K562 (cell line): ENCODE results near the gene DUSP3. TPM values are rescaled to one million over a fixed set of nuclear protein-coding genes. Genes with fewer than 3 reads are reported as not detected.

ENCODE experiments used
- ATAC-seq: fragments of 200-7000 bp; cut with Tn5 transposase; 3 replicates; pipeline ENCODE4 v1.9.1; 2020; ENCODE audit warnings: moderate library complexity
- BruUV-seq: library from RNA; stranded (reverse); fragments of 400-500 nt; replicated peaks from 2 replicates; lab custom pipeline; 2021; lab: Mats Ljungman, UMichigan
- CTCF ChIA-PET: fragments of 300-600 bp; formaldehyde crosslinking; extraction: SDS; loops from one replicate; lab custom pipeline; 2021; ENCODE audit warnings: low intra/inter-chr PET ratio; lab: Yijun Ruan, JAX
- POLR2A ChIA-PET: fragments of 300-600, 350-650 bp; sonication (Branson Sonifier 250); formaldehyde crosslinking; extraction: SDS; loops from one replicate; lab custom pipeline; 2021; ENCODE audit warnings: antibody characterized with exemption, inconsistent platforms; lab: Yijun Ruan, JAX
- DNase-seq, 4 experiments: peaks; one replicate each; pipeline versions ENCODE4 v3.0.0 to v3.0.0-alpha.2; 2011 to 2018; ENCODE audit warnings: low spot score in 3 of 4, mixed read lengths in 3 of 4; ENCODE audit errors: extremely low read depth in 1 of 4
- FAIRE-seq: peaks from 2 replicates; lab custom pipeline; 2011; peaks lifted over from hg19 to GRCh38; lab: Jason Lieb, UNC
- H2AFZ ChIP-seq: 2 replicates; pipeline ENCODE4 v1.6.0; 2011; ENCODE audit warnings: low read depth, low read length, control low read depth, inconsistent platforms
- H3K27ac ChIP-seq: fragments of 200-600 bp; 3 replicates; pipeline ENCODE4 v1.8.0; 2011; ENCODE audit warnings: low read depth, mild to moderate bottlenecking, control low read depth, inconsistent platforms, low read length, moderate library complexity, mixed read lengths; ENCODE audit errors: extremely low read depth
- H3K27me3 ChIP-seq, 2 experiments: fragments of 300-600 bp in 1 of 2; 2 replicates in 1 of 2; 3 replicates in 1 of 2; pipeline versions ENCODE4 v1.6.0 to v1.8.0; 2011; ENCODE audit warnings: inconsistent platforms in 2 of 2, low read length in 2 of 2, mild to moderate bottlenecking in 1 of 2, mixed read lengths in 1 of 2, moderate library complexity in 1 of 2; ENCODE audit not compliant: control insufficient read depth in 2 of 2, insufficient read depth in 2 of 2
- H3K36me3 ChIP-seq: fragments of 300-600 bp; 3 replicates; pipeline ENCODE4 v1.8.0; 2011; ENCODE audit warnings: mild to moderate bottlenecking, low read length, inconsistent platforms; ENCODE audit not compliant: control insufficient read depth, insufficient read depth
- H3K4me1 ChIP-seq, 2 experiments: fragments of 200-600 bp in 1 of 2; replicated peaks in 1 of 2; 2 replicates in 1 of 2; 3 replicates in 1 of 2; pipeline versions ENCODE4 v1.5.1 to v1.8.0; 2011; ENCODE audit warnings: inconsistent platforms in 2 of 2, low read length in 2 of 2, mild to moderate bottlenecking in 1 of 2, mixed read lengths in 1 of 2, moderate library complexity in 1 of 2; ENCODE audit not compliant: control insufficient read depth in 2 of 2, insufficient read depth in 2 of 2
- H3K4me2 ChIP-seq: 2 replicates; pipeline ENCODE4 v1.6.1; 2011; ENCODE audit warnings: low read length, control low read depth, inconsistent platforms, mixed read lengths; ENCODE audit not compliant: insufficient read depth
- H3K4me3 ChIP-seq: fragments of 200-600 bp; sonication (generic), shearing (Covaris generic); 2 replicates; pipeline ENCODE4 v1.5.1; 2016; ENCODE audit warnings: control low read depth, inconsistent platforms
- H3K79me2 ChIP-seq: fragments of 200-600 bp; 3 replicates; pipeline ENCODE4 v1.8.0; 2011; ENCODE audit warnings: low read length, inconsistent platforms; ENCODE audit not compliant: control insufficient read depth, insufficient read depth
- H3K9ac ChIP-seq, 2 experiments: 2 replicates each; pipeline versions ENCODE4 v1.6.0 to v1.6.1; 2011; ENCODE audit warnings: low read depth in 2 of 2, low read length in 2 of 2, control low read depth in 1 of 2, inconsistent platforms in 1 of 2, mild to moderate bottlenecking in 1 of 2, mixed read lengths in 1 of 2; ENCODE audit not compliant: insufficient read depth in 1 of 2
- H3K9me1 ChIP-seq: one replicate; pipeline ENCODE4 v1.6.0; 2011; ENCODE audit warnings: inconsistent platforms, mild to moderate bottlenecking, low read length, moderate library complexity; ENCODE audit not compliant: control insufficient read depth, insufficient read depth
- H3K9me3 ChIP-seq: replicated peaks from 2 replicates; pipeline ENCODE4 v1.5.1; 2011; ENCODE audit warnings: low read depth, low read length, inconsistent platforms; ENCODE audit not compliant: control insufficient read depth, insufficient read depth
- H4K20me1 ChIP-seq: replicated peaks from 2 replicates; pipeline ENCODE4 v1.6.1; 2011; ENCODE audit warnings: low read length, inconsistent platforms, mixed read lengths; ENCODE audit not compliant: control insufficient read depth, insufficient read depth
- CEBPB ChIP-seq: fragments of 450-650 bp; IDR thresholded peaks from 2 replicates; pipeline ENCODE4 v1.6.1; 2016; ENCODE audit warnings: missing genetic modification characterization, missing compliant biosample characterization
- ETV5 ChIP-seq: sonication (generic); formaldehyde crosslinking; IDR thresholded peaks from 2 replicates; pipeline ENCODE4 v1.4.0; 2020; ENCODE audit warnings: low read depth, mild to moderate bottlenecking, missing genetic modification reagents
- GABPB1 ChIP-seq: sonication (generic); formaldehyde crosslinking; IDR thresholded peaks from 2 replicates; pipeline ENCODE4 v1.8.0; 2022; ENCODE audit warnings: mild to moderate bottlenecking, missing genetic modification reagents
- MEIS2 ChIP-seq: fragments of 450-650 bp; IDR thresholded peaks from 2 replicates; pipeline ENCODE4 v1.6.1; 2014; ENCODE audit warnings: mild to moderate bottlenecking; ENCODE audit not compliant: partially characterized antibody
- NFXL1 ChIP-seq: fragments of 450-650 bp; formaldehyde crosslinking; IDR thresholded peaks from 2 replicates; pipeline ENCODE4 v1.4.0; 2021; ENCODE audit warnings: mild to moderate bottlenecking
- RBFOX2 ChIP-seq: fragments of 200-400 bp; formaldehyde crosslinking; IDR thresholded peaks from 2 replicates; pipeline ENCODE4 v1.6.1; 2017; ENCODE audit warnings: low read depth, mild to moderate bottlenecking, low read length, moderate library complexity
- SMARCA4 ChIP-seq: fragments of 450-650 bp; IDR thresholded peaks from 2 replicates; pipeline ENCODE4 v1.6.1; 2016
- TRIM24 ChIP-seq, 2 experiments: fragments of 450-650 bp; IDR thresholded peaks; 2 replicates each; pipeline ENCODE4 v1.6.1; 2016
- ZNF253 ChIP-seq: fragments of 250-450 bp; sonication (Bioruptor Pico); conservative IDR thresholded peaks from 2 replicates; pipeline ENCODE4 v1.6.1; 2021; ENCODE audit warnings: mild to moderate bottlenecking
- ZNF584 ChIP-seq: fragments of 200-800 bp; sonication (Bioruptor generic); IDR thresholded peaks from 2 replicates; pipeline ENCODE4 v1.6.1; 2016; ENCODE audit warnings: low read depth, mild to moderate bottlenecking, missing genetic modification characterization, missing compliant biosample characterization
- WGBS: fragments of 100-300 bp; shearing (Covaris generic); methylation state at CpG from one replicate; pipeline ENCODE4 v1.1.6; 2016; ENCODE audit warnings: low coverage, mixed read lengths; ENCODE audit not compliant: insufficient coverage; ENCODE audit errors: missing lambda C conversion rate; 5-methylcytosine and 5-hydroxymethylcytosine counted together
- in situ Hi-C: fragments of 300-500 bp; cut with MboI; formaldehyde crosslinking; loops from 4 replicates; pipeline ENCODE4 v1.15.0; 2018; ENCODE audit warnings: inconsistent platforms, mixed read lengths
- intact Hi-C: fragments of 100-400 bp; cut with micrococcal nuclease; formaldehyde crosslinking; loops from 2 replicates; pipeline ENCODE4 v1.14.2; 2022
- polyA plus RNA-seq, 8 experiments: library from polyadenylated mRNA; depleted of rRNA in 4 of 8; stranded (reverse) in 5 of 8; unstranded in 3 of 8; fragments of >200 nt; fragmentation: Nextera tagmentation in 2 of 8; fragmentation: Illumina TruSeq in 1 of 8; extraction: Ambion mirVana in 2 of 8; extraction: Trizol in 1 of 8; gene quantifications; 2 replicates each; pipeline versions ENCODE4 v1.2.1 to v1.2.3, GENCODE V29; 2011 to 2014; ENCODE audit warnings: inconsistent platforms in 1 of 8, missing spikeins in 1 of 8
- total RNA-seq, 7 experiments: library from RNA; depleted of rRNA in 6 of 7; stranded (reverse); fragments of >200 nt in 6 of 7; fragmentation: Illumina TruSeq in 2 of 7; extraction: Trizol in 2 of 7; gene quantifications; 2 replicates each; pipeline versions ENCODE4 v1.2.1 to v1.2.3, GENCODE V29; 2011 to 2021; ENCODE audit warnings: low replicate concordance in 1 of 7
- TF ChIP-seq, protein P1 (sequence below): fragments of 150-350 bp; IDR thresholded peaks from 2 replicates; pipeline ENCODE4 v1.6.1; 2014; ENCODE audit warnings: low read depth, mild to moderate bottlenecking, low read length, borderline replicate concordance
- TF ChIP-seq, protein P2 (sequence below): fragments of 250-450 bp; sonication (Bioruptor Pico); IDR thresholded peaks from 2 replicates; pipeline ENCODE4 v1.6.1; 2021; ENCODE audit warnings: mild to moderate bottlenecking
- TF ChIP-seq, protein P3 (sequence below): fragments of 450-650 bp; IDR thresholded peaks from 2 replicates; pipeline ENCODE4 v1.6.1; 2016

DUSP3 gene
- total and polyA plus RNA-seq, 9 of the 15 experiments (the other 6 are each of a cell fraction or from before 2014, with no cell fraction given): 4.1 to 19.8 (median 12.3) TPM

DNA sequence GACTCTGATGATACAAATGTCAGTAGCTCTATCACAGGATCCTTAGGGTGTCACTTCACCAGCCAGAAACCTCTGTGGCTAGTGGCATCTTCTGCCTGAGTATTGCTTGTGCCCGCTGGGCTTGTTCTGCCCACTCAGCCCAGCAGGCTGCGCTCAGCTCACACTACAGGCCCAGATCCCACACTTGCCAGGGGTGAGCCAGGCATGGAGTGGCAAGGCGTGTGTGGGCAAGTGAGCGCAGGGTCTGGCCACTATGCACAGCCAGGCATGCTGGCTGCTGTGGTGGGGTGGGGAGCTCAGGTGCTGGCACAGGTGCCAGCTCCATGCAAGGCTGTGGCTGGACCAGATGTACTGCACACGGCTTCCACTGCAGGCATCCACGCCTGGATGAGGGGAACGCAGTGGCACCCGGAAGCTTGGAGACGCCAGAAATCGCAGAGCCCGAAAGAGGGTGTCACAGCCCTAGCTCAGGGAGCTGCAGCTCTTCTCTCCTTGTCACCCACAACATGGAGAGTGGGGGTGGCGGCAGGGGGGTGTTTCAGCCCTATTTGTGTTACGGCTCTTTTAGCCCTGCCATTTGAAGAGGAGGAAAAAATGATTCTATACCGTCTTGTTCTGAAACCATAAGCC is 11.6 kb upstream of the DUSP3 start:
- 18% methylated on average over 14 of the region's 14 CpGs for WGBS

More for the DNA sequence above, 11.6 kb upstream of the DUSP3 start:
- TF ChIP-seq CEBPB (tag) (no peak), MEIS2 (no peak), ZNF253 (no peak), ETV5 (CRISPR knock-in tag) (no peak), TRIM24 (IDR thresholded peaks at IDR 0.05) (no peak), ZNF584 (CRISPR knock-in tag) (no peak), SMARCA4 (no peak), NFXL1 (CRISPR knock-in tag) (no peak), GABPB1 (CRISPR knock-in tag) (no peak), RBFOX2 (no peak)
- TF ChIP-seq, protein P1, sequence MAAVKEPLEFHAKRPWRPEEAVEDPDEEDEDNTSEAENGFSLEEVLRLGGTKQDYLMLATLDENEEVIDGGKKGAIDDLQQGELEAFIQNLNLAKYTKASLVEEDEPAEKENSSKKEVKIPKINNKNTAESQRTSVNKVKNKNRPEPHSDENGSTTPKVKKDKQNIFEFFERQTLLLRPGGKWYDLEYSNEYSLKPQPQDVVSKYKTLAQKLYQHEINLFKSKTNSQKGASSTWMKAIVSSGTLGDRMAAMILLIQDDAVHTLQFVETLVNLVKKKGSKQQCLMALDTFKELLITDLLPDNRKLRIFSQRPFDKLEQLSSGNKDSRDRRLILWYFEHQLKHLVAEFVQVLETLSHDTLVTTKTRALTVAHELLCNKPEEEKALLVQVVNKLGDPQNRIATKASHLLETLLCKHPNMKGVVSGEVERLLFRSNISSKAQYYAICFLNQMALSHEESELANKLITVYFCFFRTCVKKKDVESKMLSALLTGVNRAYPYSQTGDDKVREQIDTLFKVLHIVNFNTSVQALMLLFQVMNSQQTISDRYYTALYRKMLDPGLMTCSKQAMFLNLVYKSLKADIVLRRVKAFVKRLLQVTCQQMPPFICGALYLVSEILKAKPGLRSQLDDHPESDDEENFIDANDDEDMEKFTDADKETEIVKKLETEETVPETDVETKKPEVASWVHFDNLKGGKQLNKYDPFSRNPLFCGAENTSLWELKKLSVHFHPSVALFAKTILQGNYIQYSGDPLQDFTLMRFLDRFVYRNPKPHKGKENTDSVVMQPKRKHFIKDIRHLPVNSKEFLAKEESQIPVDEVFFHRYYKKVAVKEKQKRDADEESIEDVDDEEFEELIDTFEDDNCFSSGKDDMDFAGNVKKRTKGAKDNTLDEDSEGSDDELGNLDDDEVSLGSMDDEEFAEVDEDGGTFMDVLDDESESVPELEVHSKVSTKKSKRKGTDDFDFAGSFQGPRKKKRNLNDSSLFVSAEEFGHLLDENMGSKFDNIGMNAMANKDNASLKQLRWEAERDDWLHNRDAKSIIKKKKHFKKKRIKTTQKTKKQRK: no peak
- TF ChIP-seq, protein P2, sequence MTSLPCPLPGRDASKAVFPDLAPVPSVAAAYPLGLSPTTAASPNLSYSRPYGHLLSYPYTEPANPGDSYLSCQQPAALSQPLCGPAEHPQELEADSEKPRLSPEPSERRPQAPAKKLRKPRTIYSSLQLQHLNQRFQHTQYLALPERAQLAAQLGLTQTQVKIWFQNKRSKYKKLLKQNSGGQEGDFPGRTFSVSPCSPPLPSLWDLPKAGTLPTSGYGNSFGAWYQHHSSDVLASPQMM (CRISPR knock-in tag): no peak
- TF ChIP-seq, protein P3, sequence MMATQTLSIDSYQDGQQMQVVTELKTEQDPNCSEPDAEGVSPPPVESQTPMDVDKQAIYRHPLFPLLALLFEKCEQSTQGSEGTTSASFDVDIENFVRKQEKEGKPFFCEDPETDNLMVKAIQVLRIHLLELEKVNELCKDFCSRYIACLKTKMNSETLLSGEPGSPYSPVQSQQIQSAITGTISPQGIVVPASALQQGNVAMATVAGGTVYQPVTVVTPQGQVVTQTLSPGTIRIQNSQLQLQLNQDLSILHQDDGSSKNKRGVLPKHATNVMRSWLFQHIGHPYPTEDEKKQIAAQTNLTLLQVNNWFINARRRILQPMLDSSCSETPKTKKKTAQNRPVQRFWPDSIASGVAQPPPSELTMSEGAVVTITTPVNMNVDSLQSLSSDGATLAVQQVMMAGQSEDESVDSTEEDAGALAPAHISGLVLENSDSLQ: no peak
- no TSS peak for BruUV-seq
- no peak overlapping the region for H3K27ac ChIP-seq
- H3K9me1 ChIP-seq: no peaks in the 10 kb centered on the region
- ChIA-PET CTCF (no interaction called here), POLR2A (interaction anchor here (0.6 to 1.1 kb wide), 2 partner anchors 20 to 80 kb away, joined by 3 read pairs; no protein-coding TSS in a partner anchor)
- FAIRE-seq (no peak), DNase-seq (no peak), ATAC-seq (no peak)
- H3K36me3 ChIP-seq: no peaks in the 10 kb centered on the region
- peaks cover 2 to 4% of the 10 kb centered on the region in 2 experiments; a peak in 4 of 5 replicates for H3K4me1 ChIP-seq
- no peak overlapping the region for H3K4me2 ChIP-seq
- no peak overlapping the region for H3K4me3 ChIP-seq
- peak overlapping the region in 1 of 2 experiments; percentile 56; a peak in 1 of 4 replicates for H3K9ac ChIP-seq
- in situ Hi-C loops: no loop called here
- H4K20me1 ChIP-seq: no peaks in the 10 kb centered on the region
- no peaks in the 10 kb centered on the region for H3K79me2 ChIP-seq
- intact Hi-C loops: no loop called here
- H3K9me3 ChIP-seq: no peaks in the 10 kb centered on the region
- no peak overlapping the region for H2AFZ ChIP-seq
- H3K27me3 ChIP-seq: peaks cover 0 to 9% of the 10 kb centered on the region in 2 experiments; a peak in 2 of 5 replicates
